ENCODE measurements around the gene KRTAP5-3. TPM values are rescaled to one million over a fixed set of nuclear protein-coding genes. Genes with fewer than 3 reads are reported as not detected.

The KRTAP5-3 gene
- total and polyA plus RNA-seq, 3 experiments from 2014 or later, result not detected

- Histone ChIP-seq H3K4me1 (ENCODE audit: insufficient read depth, low read length) (no peaks in the 10 kb centered on the region), H3K9me3 (ENCODE audit: low read length) (no peaks in the 10 kb centered on the region), H3K4me3 (ENCODE audit: low read length) (no peak overlapping the region), H3K27me3 (ENCODE audit: insufficient read depth, low read length, poor library complexity, severe bottlenecking) (peaks cover 13% of the 10 kb centered on the region), H3K27ac (ENCODE audit: low read depth, low read length) (no peak overlapping the region), H3K36me3 (ENCODE audit: insufficient read depth, low read length) (no peaks in the 10 kb centered on the region)
- Mint-ChIP-seq H3K27me3 (peaks cover 11 to 41% of the 10 kb centered on the region in 2 donors), H3K36me3 (no peaks in the 10 kb centered on the region), H3K4me1 (no peaks in the 10 kb centered on the region), H3K27ac (no peak overlapping the region), H3K4me3 (no peak overlapping the region), H3K9me3 (no peaks in the 10 kb centered on the region)
- ChIA-PET CTCF (interaction anchor here (0.6 to 3.1 kb wide), 33 partner anchors 9 to 680 kb away, joined by 3 to 49 read pairs (median 4); partner anchors contain the start of genes KRTAP5-6, LSP1, SYT8 and TOLLIP), POLR2A (no interaction called here)
- no peak for DNase-seq
Measured at GRCh38 chr11:1652442-1652770, 44.1 kb upstream of the KRTAP5-3 start.

GRCh38 chr11:1652026-1652425, 43.8 kb upstream of the KRTAP5-3 start:
- ChIA-PET POLR2A (no interaction called here), CTCF (interaction anchor here (0.6 to 3.1 kb wide), 31 partner anchors 9 to 504 kb away, joined by 3 to 49 read pairs (median 4); partner anchors contain the start of genes KRTAP5-6, LSP1, SYT8 and TOLLIP)
- Histone ChIP-seq H3K9me3 (ENCODE audit: low read length) (no peaks in the 10 kb centered on the region), H3K36me3 (ENCODE audit: insufficient read depth, low read length) (no peaks in the 10 kb centered on the region), H3K27me3 (ENCODE audit: insufficient read depth, low read length, poor library complexity, severe bottlenecking) (peaks cover 13% of the 10 kb centered on the region), H3K4me3 (ENCODE audit: low read length) (no peak overlapping the region), H3K4me1 (ENCODE audit: insufficient read depth, low read length) (no peaks in the 10 kb centered on the region), H3K27ac (ENCODE audit: low read depth, low read length) (no peak overlapping the region)
- peaks cover 9 to 42% of the 10 kb centered on the region in 2 donors for H3K27me3 Mint-ChIP-seq
- H3K4me3 Mint-ChIP-seq, result no peak overlapping the region
- no peaks in the 10 kb centered on the region for H3K9me3 Mint-ChIP-seq
- peak in 1 of 5 donors; percentile 47 for DNase-seq
- H3K36me3 Mint-ChIP-seq, result no peaks in the 10 kb centered on the region
- no peaks in the 10 kb centered on the region for H3K4me1 Mint-ChIP-seq
- no peak overlapping the region for H3K27ac Mint-ChIP-seq

- no peaks in the 10 kb centered on the region for H3K9me3 Mint-ChIP-seq
- ChIA-PET CTCF (interaction anchor here (0.7 to 1.9 kb wide), 5 partner anchors 12 to 182 kb away, joined by 3 to 6 read pairs (median 4); no protein-coding TSS in a partner anchor), POLR2A (no interaction called here)
- no peaks in the 10 kb centered on the region for H3K4me1 Mint-ChIP-seq
- DNase-seq, result peak in 1 of 5 donors; percentile 16
- no peaks in the 10 kb centered on the region for H3K36me3 ChIP-seq (ENCODE audit: insufficient read depth, low read length)
- peaks cover 13% of the 10 kb centered on the region for H3K27me3 ChIP-seq (ENCODE audit: insufficient read depth, low read length, poor library complexity, severe bottlenecking)
- H3K4me3 Mint-ChIP-seq, result no peak overlapping the region
- H3K9me3 ChIP-seq (ENCODE audit: low read length), result no peaks in the 10 kb centered on the region
- H3K27me3 Mint-ChIP-seq, result peaks cover 8 to 37% of the 10 kb centered on the region in 2 donors
- H3K27ac Mint-ChIP-seq, result no peak overlapping the region
- no peaks in the 10 kb centered on the region for H3K36me3 Mint-ChIP-seq
- H3K4me1 ChIP-seq (ENCODE audit: insufficient read depth, low read length), result no peaks in the 10 kb centered on the region
- H3K27ac ChIP-seq (ENCODE audit: low read depth, low read length), result no peak overlapping the region
- H3K4me3 ChIP-seq (ENCODE audit: low read length), result no peak overlapping the region
Measured at GRCh38 chr11:1651411-1651980, 43.2 kb upstream of the KRTAP5-3 start.

- peaks cover 10% of the 10 kb centered on the region for H3K27me3 ChIP-seq (ENCODE audit: insufficient read depth, low read length, poor library complexity, severe bottlenecking)
- H3K4me3 Mint-ChIP-seq, result no peak overlapping the region
- ChIA-PET POLR2A (no interaction called here), CTCF (interaction anchor here (0.7 to 1.9 kb wide), 5 partner anchors 12 to 182 kb away, joined by 3 to 6 read pairs (median 4); no protein-coding TSS in a partner anchor)
- no peak for DNase-seq
- H3K27ac Mint-ChIP-seq, result no peak overlapping the region
- H3K27ac ChIP-seq (ENCODE audit: low read depth, low read length), result no peak overlapping the region
- no peaks in the 10 kb centered on the region for H3K9me3 Mint-ChIP-seq
- H3K36me3 Mint-ChIP-seq, result no peaks in the 10 kb centered on the region
- H3K4me1 Mint-ChIP-seq, result no peaks in the 10 kb centered on the region
- no peaks in the 10 kb centered on the region for H3K4me1 ChIP-seq (ENCODE audit: insufficient read depth, low read length)
- no peak overlapping the region for H3K4me3 ChIP-seq (ENCODE audit: low read length)
- no peaks in the 10 kb centered on the region for H3K9me3 ChIP-seq (ENCODE audit: low read length)
- peaks cover 8 to 31% of the 10 kb centered on the region in 2 donors for H3K27me3 Mint-ChIP-seq
- H3K36me3 ChIP-seq (ENCODE audit: insufficient read depth, low read length), result no peaks in the 10 kb centered on the region
Measured at GRCh38 chr11:1650918-1651262, 42.6 kb upstream of the KRTAP5-3 start.

- H3K9me3 ChIP-seq (ENCODE audit: low read length), result no peaks in the 10 kb centered on the region
- DNase-seq, result no peak
- H3K4me3 Mint-ChIP-seq, result no peak overlapping the region
- H3K36me3 ChIP-seq (ENCODE audit: insufficient read depth, low read length), result no peaks in the 10 kb centered on the region
- H3K4me1 ChIP-seq (ENCODE audit: insufficient read depth, low read length), result no peaks in the 10 kb centered on the region
- no peak overlapping the region for H3K4me3 ChIP-seq (ENCODE audit: low read length)
- ChIA-PET POLR2A (no interaction called here), CTCF (interaction anchor here (1.3 to 1.9 kb wide), 4 partner anchors 11 to 183 kb away, joined by 4 to 6 read pairs (median 4); no protein-coding TSS in a partner anchor)
- no peaks in the 10 kb centered on the region for H3K4me1 Mint-ChIP-seq
- H3K9me3 Mint-ChIP-seq, result no peaks in the 10 kb centered on the region
- no peak overlapping the region for H3K27ac Mint-ChIP-seq
- peaks cover 8 to 26% of the 10 kb centered on the region in 2 donors for H3K27me3 Mint-ChIP-seq
- H3K27ac ChIP-seq (ENCODE audit: low read depth, low read length), result no peak overlapping the region
- H3K27me3 ChIP-seq (ENCODE audit: insufficient read depth, low read length, poor library complexity, severe bottlenecking), result peaks cover 4% of the 10 kb centered on the region
- no peaks in the 10 kb centered on the region for H3K36me3 Mint-ChIP-seq
Measured at GRCh38 chr11:1650034-1650917, 42.0 kb upstream of the KRTAP5-3 start.

GRCh38 chr11:1648653-1649420, 40.6 kb upstream of the KRTAP5-3 start:
- DNase-seq, result no peak
- Histone ChIP-seq H3K9me3 (ENCODE audit: low read length) (no peaks in the 10 kb centered on the region), H3K27ac (ENCODE audit: low read depth, low read length) (no peak overlapping the region), H3K36me3 (ENCODE audit: insufficient read depth, low read length) (no peaks in the 10 kb centered on the region), H3K27me3 (ENCODE audit: insufficient read depth, low read length, poor library complexity, severe bottlenecking) (peaks cover 3% of the 10 kb centered on the region), H3K4me3 (ENCODE audit: low read length) (no peak overlapping the region), H3K4me1 (ENCODE audit: insufficient read depth, low read length) (no peaks in the 10 kb centered on the region)
- Mint-ChIP-seq H3K27me3 (peaks cover 7 to 21% of the 10 kb centered on the region in 2 donors), H3K36me3 (no peaks in the 10 kb centered on the region), H3K4me3 (no peak overlapping the region), H3K27ac (no peak overlapping the region), H3K9me3 (no peaks in the 10 kb centered on the region), H3K4me1 (no peaks in the 10 kb centered on the region)
- CTCF ChIA-PET, result no interaction called here
- POLR2A ChIA-PET, result no interaction called here

- Histone ChIP-seq H3K27me3 (ENCODE audit: insufficient read depth, low read length, poor library complexity, severe bottlenecking) (no peaks in the 10 kb centered on the region), H3K36me3 (ENCODE audit: insufficient read depth, low read length) (no peaks in the 10 kb centered on the region), H3K4me1 (ENCODE audit: insufficient read depth, low read length) (no peaks in the 10 kb centered on the region), H3K27ac (ENCODE audit: low read depth, low read length) (no peak overlapping the region), H3K4me3 (ENCODE audit: low read length) (no peak overlapping the region), H3K9me3 (ENCODE audit: low read length) (no peaks in the 10 kb centered on the region)
- Mint-ChIP-seq H3K9me3 (no peaks in the 10 kb centered on the region), H3K27ac (no peak overlapping the region), H3K27me3 (peaks cover 7 to 16% of the 10 kb centered on the region in 2 donors), H3K4me1 (no peaks in the 10 kb centered on the region), H3K36me3 (no peaks in the 10 kb centered on the region), H3K4me3 (no peak overlapping the region)
- ChIA-PET POLR2A (no interaction called here), CTCF (no interaction called here)
- DNase-seq, result no peak
Measured at GRCh38 chr11:1647901-1648652, 39.8 kb upstream of the KRTAP5-3 start.
